ENCODE data around the gene LIMS1.
"Not testable (repeated sequence)": the region's sequence is repeated elsewhere in the genome, so short reads cannot be mapped to it uniquely, and the experiment has no call there.

The LIMS1 gene

DNA sequence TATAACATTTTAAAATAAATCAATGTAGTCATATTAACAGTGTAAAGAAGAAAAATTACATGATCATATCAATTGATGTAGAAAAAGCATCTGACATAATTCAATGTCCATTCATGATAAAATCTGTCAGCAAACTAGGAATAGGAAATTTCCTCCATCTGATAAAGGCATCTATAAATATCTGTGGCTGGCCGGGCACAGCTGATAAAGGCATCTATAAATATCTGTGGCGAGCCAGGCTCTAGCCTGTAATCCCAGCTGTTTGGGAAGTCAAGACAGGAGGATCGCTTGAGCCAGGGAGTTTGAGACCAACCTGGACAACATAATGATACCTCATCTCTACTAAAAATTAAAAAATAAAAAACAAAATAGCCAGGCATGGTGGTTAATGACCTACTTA, 166.9 kb downstream of the LIMS1 start:
- H3K9me3 ChIP-seq (ENCODE audit: control insufficient read depth, low read length) = no peaks in the 10 kb centered on the region

DNA sequence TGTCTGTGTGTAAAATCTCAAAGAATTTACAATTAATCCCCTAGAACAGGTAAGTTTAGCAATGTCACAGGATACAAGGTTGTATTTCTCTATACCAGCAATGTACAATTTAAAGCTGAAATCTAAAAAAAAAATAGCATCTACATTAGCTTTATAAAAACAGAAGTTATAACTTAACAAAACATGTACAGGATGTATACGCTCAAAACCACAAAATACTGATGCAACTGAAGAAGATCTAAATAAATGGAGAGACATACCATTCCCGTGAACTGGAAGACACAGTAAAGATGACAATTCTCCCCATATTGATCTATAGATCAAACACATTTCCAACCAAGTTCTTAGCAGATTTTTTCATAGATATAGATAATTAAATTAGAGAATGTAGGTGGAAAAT, 167.5 kb downstream of the LIMS1 start:
- no peaks in the 10 kb centered on the region for H3K9me3 ChIP-seq (ENCODE audit: control insufficient read depth, low read length)
- no peak overlapping the region for H3K27ac ChIP-seq (ENCODE audit: insufficient read depth, low read length, poor library complexity, severe bottlenecking)
- DNase-seq = no peak
- no peaks in the 10 kb centered on the region for H3K36me3 ChIP-seq (ENCODE audit: control insufficient read depth, insufficient read depth, low read length)
- H3K27me3 ChIP-seq (replicated peaks; ENCODE audit: control insufficient read depth, insufficient read depth, low read length, poor library complexity, severe bottlenecking) = no peaks in the 10 kb centered on the region
- no peaks in the 10 kb centered on the region for H3K4me1 ChIP-seq (ENCODE audit: control insufficient read depth, insufficient read depth, low read length, poor library complexity, severe bottlenecking)
- no peak overlapping the region for H3K4me3 ChIP-seq (ENCODE audit: insufficient read depth, low read depth, low read length, poor library complexity, severe bottlenecking)

More for the DNA sequence above, 166.9 kb downstream of the LIMS1 start:
- no peaks in the 10 kb centered on the region for H3K36me3 ChIP-seq (ENCODE audit: control insufficient read depth, insufficient read depth, low read length)
- no peak overlapping the region for H3K27ac ChIP-seq (ENCODE audit: insufficient read depth, low read length, poor library complexity, severe bottlenecking)
- DNase-seq = no peak
- H3K27me3 ChIP-seq (replicated peaks; ENCODE audit: control insufficient read depth, insufficient read depth, low read length, poor library complexity, severe bottlenecking) = no peaks in the 10 kb centered on the region
- H3K4me1 ChIP-seq (ENCODE audit: control insufficient read depth, insufficient read depth, low read length, poor library complexity, severe bottlenecking) = no peaks in the 10 kb centered on the region
- no peak overlapping the region for H3K4me3 ChIP-seq (ENCODE audit: insufficient read depth, low read depth, low read length, poor library complexity, severe bottlenecking)

DNA sequence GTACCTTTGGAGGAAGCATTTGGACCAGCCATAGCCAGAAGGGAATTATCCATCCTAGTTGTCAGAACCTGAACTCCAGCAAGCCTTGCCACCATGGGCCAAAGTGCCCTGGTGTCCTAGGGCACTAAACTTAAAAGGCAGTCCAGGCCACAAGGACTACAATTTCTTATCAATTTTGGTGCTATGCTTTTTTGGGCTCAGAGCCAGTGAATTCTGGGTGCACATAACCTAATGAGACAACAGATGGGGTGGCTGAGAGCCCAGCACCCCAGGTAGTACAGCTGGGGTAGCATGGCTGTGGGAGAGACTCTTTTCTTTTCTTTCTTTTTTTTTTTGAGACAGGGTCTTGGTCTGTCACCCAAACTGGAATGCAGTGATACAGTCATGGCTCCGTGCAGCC, 170.6 kb downstream of the LIMS1 start:
- no peak for DNase-seq
- Histone ChIP-seq H3K4me3 (ENCODE audit: insufficient read depth, low read depth, low read length, poor library complexity, severe bottlenecking) (no peak overlapping the region), H3K9me3 (ENCODE audit: control insufficient read depth, low read length) (no peaks in the 10 kb centered on the region), H3K27ac (ENCODE audit: insufficient read depth, low read length, poor library complexity, severe bottlenecking) (no peak overlapping the region), H3K27me3 (replicated peaks; ENCODE audit: control insufficient read depth, insufficient read depth, low read length, poor library complexity, severe bottlenecking) (no peaks in the 10 kb centered on the region), H3K36me3 (ENCODE audit: control insufficient read depth, insufficient read depth, low read length) (no peaks in the 10 kb centered on the region), H3K4me1 (ENCODE audit: control insufficient read depth, insufficient read depth, low read length, poor library complexity, severe bottlenecking) (no peaks in the 10 kb centered on the region)

DNA sequence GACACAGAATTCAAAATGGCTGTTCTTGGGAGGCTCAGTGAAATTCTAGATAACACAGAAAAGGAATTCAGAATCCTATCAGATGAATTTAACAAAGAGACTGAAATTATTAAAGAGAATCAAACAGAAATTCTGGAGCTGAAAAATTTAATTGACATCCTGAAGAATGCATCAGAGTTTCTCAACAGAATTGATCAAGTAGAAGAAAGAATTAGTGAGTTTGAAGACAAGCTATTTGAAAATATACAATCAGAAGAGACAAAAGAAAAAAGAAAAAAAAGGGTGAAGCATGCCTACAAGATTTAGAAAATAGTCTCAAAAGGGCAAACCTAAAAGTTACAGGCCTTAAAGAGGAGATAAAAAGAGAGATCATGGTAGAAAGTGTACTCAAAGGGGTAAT, 173.0 kb downstream of the LIMS1 start:
- no peak for DNase-seq
- Histone ChIP-seq H3K36me3 (ENCODE audit: control insufficient read depth, insufficient read depth, low read length) (no peaks in the 10 kb centered on the region), H3K4me3 (ENCODE audit: insufficient read depth, low read depth, low read length, poor library complexity, severe bottlenecking) (no peak overlapping the region), H3K27ac (ENCODE audit: insufficient read depth, low read length, poor library complexity, severe bottlenecking) (no peak overlapping the region), H3K27me3 (replicated peaks; ENCODE audit: control insufficient read depth, insufficient read depth, low read length, poor library complexity, severe bottlenecking) (no peaks in the 10 kb centered on the region), H3K4me1 (ENCODE audit: control insufficient read depth, insufficient read depth, low read length, poor library complexity, severe bottlenecking) (no peaks in the 10 kb centered on the region), H3K9me3 (ENCODE audit: control insufficient read depth, low read length) (no peaks in the 10 kb centered on the region)

DNA sequence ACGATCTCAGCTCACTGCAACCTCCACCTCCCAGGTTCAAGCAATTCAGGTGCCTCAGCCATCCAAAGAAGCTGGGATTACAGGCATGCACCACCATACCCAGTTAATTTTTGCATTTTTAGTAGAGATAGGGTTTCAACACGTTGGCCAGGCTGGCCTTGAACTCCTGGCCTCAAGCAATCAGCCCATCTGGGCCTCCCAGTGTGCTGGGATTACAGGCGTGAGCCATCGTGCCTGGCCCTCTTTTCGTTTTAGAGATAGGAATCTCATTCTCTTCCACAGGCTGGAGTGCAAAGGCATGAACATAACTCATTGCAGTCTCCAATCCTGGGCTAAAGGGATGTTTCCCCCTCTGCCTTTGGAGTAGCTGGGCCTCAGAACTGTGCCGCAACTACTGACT, 182.7 kb downstream of the LIMS1 start:
- H3K9me3 ChIP-seq (ENCODE audit: control insufficient read depth, low read length); H3K27me3 ChIP-seq (replicated peaks; ENCODE audit: control insufficient read depth, insufficient read depth, low read length, poor library complexity, severe bottlenecking); DNase-seq; H3K4me1 ChIP-seq (ENCODE audit: control insufficient read depth, insufficient read depth, low read length, poor library complexity, severe bottlenecking); H3K36me3 ChIP-seq (ENCODE audit: control insufficient read depth, insufficient read depth, low read length); H3K4me3 ChIP-seq (ENCODE audit: insufficient read depth, low read depth, low read length, poor library complexity, severe bottlenecking); H3K27ac ChIP-seq (ENCODE audit: insufficient read depth, low read length, poor library complexity, severe bottlenecking): not testable (repeated sequence)

DNA sequence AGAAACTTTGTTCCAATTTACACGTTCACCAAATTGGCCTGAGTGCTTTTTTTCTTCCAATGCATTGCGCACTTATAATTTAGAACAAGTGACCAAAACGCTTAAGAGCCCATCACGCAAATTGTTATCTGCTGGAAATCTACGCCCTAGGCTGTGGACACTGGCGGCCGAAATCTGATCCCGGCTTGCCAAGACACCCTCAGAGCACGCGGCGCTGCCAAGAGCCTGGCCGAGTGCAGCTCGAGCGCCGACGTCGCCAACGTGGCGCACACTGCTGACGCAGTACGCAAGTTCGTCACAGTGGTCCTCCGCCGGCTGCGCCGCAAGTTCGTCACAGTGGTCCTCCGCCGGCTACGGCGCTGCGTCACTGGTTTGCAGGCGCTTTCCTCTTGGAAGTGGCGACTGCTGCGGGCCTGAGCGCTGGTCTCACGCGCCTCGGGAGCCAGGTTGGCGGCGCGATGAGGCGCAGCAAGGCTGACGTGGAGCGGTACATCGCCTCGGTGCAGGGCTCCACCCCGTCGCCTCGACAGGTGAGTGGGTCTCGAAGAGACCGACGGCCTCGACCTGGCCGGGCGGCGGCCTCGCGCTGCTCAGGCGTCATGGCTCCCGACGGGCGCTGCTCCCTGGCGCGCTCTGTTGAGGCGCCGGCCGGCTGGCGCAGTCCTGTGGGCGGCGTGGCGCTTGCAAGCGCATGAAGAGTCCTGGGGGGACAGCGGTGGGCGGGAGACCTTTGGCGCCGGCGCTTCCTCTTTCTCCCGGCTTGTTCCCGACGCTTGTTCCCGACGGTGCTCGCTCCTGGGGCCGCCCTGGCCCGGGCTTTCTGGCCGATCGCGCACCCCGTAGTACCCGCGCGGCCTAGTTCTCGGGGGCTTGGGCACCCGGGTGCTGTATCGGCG, 185.1 kb downstream of the LIMS1 start, which contains the start of gene RANBP2:
Gene RANBP2 (plus strand): TSS at position 334 of the 896 bp plus-strand sequence. CDS start 125 bp downstream, at position 459.
- H3K27me3 ChIP-seq (replicated peaks; ENCODE audit: control insufficient read depth, insufficient read depth, low read length, poor library complexity, severe bottlenecking) = no peaks in the 10 kb centered on the region
- no peaks in the 10 kb centered on the region for H3K36me3 ChIP-seq (ENCODE audit: control insufficient read depth, insufficient read depth, low read length)
- no peaks in the 10 kb centered on the region for H3K9me3 ChIP-seq (ENCODE audit: control insufficient read depth, low read length)
- H3K4me3 ChIP-seq (ENCODE audit: insufficient read depth, low read depth, low read length, poor library complexity, severe bottlenecking) = peak within 1 kb of the TSS; percentile 76
- peaks cover 8% of the 10 kb centered on the region for H3K4me1 ChIP-seq (ENCODE audit: control insufficient read depth, insufficient read depth, low read length, poor library complexity, severe bottlenecking)
- DNase-seq = peak; percentile 90
- H3K27ac ChIP-seq (ENCODE audit: insufficient read depth, low read length, poor library complexity, severe bottlenecking) = peak within 1 kb of the TSS; percentile 92

DNA sequence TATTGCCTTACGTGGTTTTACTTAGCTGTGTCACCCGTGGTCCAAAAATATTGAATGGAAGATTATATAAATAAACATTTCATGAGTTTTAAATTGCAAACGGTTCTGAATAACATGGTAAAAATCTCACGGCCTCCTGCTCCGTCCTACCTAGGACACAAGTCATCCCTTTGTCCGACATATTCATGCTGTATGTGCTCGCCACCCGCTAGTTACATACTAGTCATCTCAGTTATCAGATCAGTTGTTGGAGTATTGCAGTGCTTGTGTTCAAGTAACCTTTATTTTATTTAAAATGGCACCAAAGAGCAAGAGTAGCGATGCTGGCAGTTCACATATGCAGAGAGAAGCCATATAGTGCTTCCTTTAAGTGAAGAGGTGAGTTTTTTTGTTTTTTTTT, 191.8 kb downstream of the LIMS1 start:
- DNase-seq = not testable (repeated sequence)

DNA sequence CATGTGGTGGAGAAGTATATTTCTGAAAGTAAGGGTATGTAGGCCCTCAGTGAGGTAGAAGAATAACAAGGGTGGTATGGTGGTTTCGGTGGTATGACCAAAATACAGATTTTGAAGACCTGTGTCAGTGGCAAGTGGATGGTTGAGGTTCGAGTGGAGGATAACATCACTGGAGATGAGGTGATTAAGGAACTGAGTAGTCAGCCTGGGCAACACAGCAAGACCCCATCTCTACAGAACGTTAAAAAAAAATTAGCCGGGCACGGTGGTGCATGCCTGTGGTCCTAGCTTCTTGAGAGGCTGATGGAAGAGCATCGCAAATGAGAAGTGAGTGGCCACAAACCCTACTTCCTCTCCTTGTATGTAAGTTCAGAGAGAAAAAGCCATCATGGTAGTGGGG, 200.4 kb downstream of the LIMS1 start:
- H3K27me3 ChIP-seq (replicated peaks; ENCODE audit: control insufficient read depth, insufficient read depth, low read length, poor library complexity, severe bottlenecking); H3K36me3 ChIP-seq (ENCODE audit: control insufficient read depth, insufficient read depth, low read length); H3K4me1 ChIP-seq (ENCODE audit: control insufficient read depth, insufficient read depth, low read length, poor library complexity, severe bottlenecking); H3K4me3 ChIP-seq (ENCODE audit: insufficient read depth, low read depth, low read length, poor library complexity, severe bottlenecking); H3K9me3 ChIP-seq (ENCODE audit: control insufficient read depth, low read length); DNase-seq; H3K27ac ChIP-seq (ENCODE audit: insufficient read depth, low read length, poor library complexity, severe bottlenecking): not testable (repeated sequence)

More for the DNA sequence above, 191.8 kb downstream of the LIMS1 start:
- H3K4me3 ChIP-seq (ENCODE audit: insufficient read depth, low read depth, low read length, poor library complexity, severe bottlenecking); H3K36me3 ChIP-seq (ENCODE audit: control insufficient read depth, insufficient read depth, low read length); H3K9me3 ChIP-seq (ENCODE audit: control insufficient read depth, low read length); H3K27me3 ChIP-seq (replicated peaks; ENCODE audit: control insufficient read depth, insufficient read depth, low read length, poor library complexity, severe bottlenecking); H3K4me1 ChIP-seq (ENCODE audit: control insufficient read depth, insufficient read depth, low read length, poor library complexity, severe bottlenecking); H3K27ac ChIP-seq (ENCODE audit: insufficient read depth, low read length, poor library complexity, severe bottlenecking): not testable (repeated sequence)
